IMR-90 (cell line): ENCODE results near the gene RBMS3. TPM values are rescaled to one million over a fixed set of nuclear protein-coding genes. Genes with fewer than 3 reads are reported as not detected.

Experiments used
- ATAC-seq: fragments of 200-7000 bp; cut with Tn5 transposase; 2 replicates; pipeline ENCODE4 v1.9.1; 2020; ENCODE audit warnings: low read depth, mild to moderate bottlenecking, moderate library complexity
- BruUV-seq: library from RNA; stranded (reverse); fragments of 400-500 nt; replicated peaks from 2 replicates; lab custom pipeline; 2021; lab: Mats Ljungman, UMichigan
- CTCF ChIA-PET: fragments of 300-600 bp; formaldehyde crosslinking; extraction: SDS; loops from one replicate; lab custom pipeline; 2021; ENCODE audit warnings: antibody characterized with exemption; lab: Yijun Ruan, JAX
- POLR2A ChIA-PET: fragments of 300-600 bp; sonication (Branson Sonifier 250); formaldehyde crosslinking; loops from one replicate; lab custom pipeline; 2022; ENCODE audit warnings: antibody characterized with exemption; ENCODE audit not compliant: unreplicated experiment; lab: Charles Lee
- DNase-seq: peaks from one replicate; pipeline ENCODE4 v3.0.0; 2013
- H2AFZ ChIP-seq: replicated peaks from 2 replicates; pipeline ENCODE3; 2013; ENCODE audit warnings: low read length, mild to moderate bottlenecking; ENCODE audit not compliant: poor library complexity
- H2AK5ac ChIP-seq: 2 replicates; pipeline ENCODE4 v1.6.1; 2013; ENCODE audit warnings: low read depth, low read length, inconsistent platforms
- H2AK9ac ChIP-seq: replicated peaks from 2 replicates; pipeline ENCODE3; 2013; ENCODE audit warnings: mild to moderate bottlenecking, low read depth, low read length, moderate library complexity; ENCODE audit not compliant: poor library complexity
- H2BK120ac ChIP-seq: 2 replicates; pipeline ENCODE4 v1.6.1; 2013; ENCODE audit warnings: low read depth, low read length, inconsistent platforms
- H2BK15ac ChIP-seq: 3 replicates; pipeline ENCODE4 v1.6.1; 2013; ENCODE audit warnings: low read depth, low read length, inconsistent platforms
- H2BK20ac ChIP-seq: 2 replicates; pipeline ENCODE4 v1.6.1; 2013; ENCODE audit warnings: low read depth, mild to moderate bottlenecking, inconsistent platforms, low read length, moderate library complexity
- H2BK5ac ChIP-seq: 2 replicates; pipeline ENCODE4 v1.6.1; 2013; ENCODE audit warnings: mild to moderate bottlenecking, low read depth, low read length, inconsistent platforms; ENCODE audit not compliant: poor library complexity, severe bottlenecking
- H3K14ac ChIP-seq: replicated peaks from 2 replicates; pipeline ENCODE4 v1.6.1; 2013; ENCODE audit warnings: low read depth, low read length, inconsistent platforms
- H3K18ac ChIP-seq: 2 replicates; pipeline ENCODE4 v1.6.1; 2013; ENCODE audit warnings: low read depth, low read length, control low read depth
- H3K23ac ChIP-seq: 2 replicates; pipeline ENCODE4 v1.6.1; 2013; ENCODE audit warnings: low read depth, low read length, inconsistent platforms
- H3K27ac ChIP-seq: 2 replicates; pipeline ENCODE4 v1.5.1; 2013; ENCODE audit warnings: mild to moderate bottlenecking, control low read depth, low read length; ENCODE audit not compliant: insufficient read depth
- H3K27me3 ChIP-seq: 2 replicates; pipeline ENCODE4 v1.6.1; 2013; ENCODE audit warnings: low read length; ENCODE audit not compliant: control insufficient read depth, insufficient read depth
- H3K36me3 ChIP-seq: 2 replicates; pipeline ENCODE4 v1.6.1; 2013; ENCODE audit warnings: low read length, mixed read lengths; ENCODE audit not compliant: control insufficient read depth, insufficient read depth
- H3K4ac ChIP-seq: 2 replicates; pipeline ENCODE4 v1.6.1; 2013; ENCODE audit warnings: low read depth, low read length, inconsistent platforms
- H3K4me1 ChIP-seq: 2 replicates; pipeline ENCODE4 v1.6.1; 2013; ENCODE audit warnings: low read length, mixed read lengths; ENCODE audit not compliant: control insufficient read depth, insufficient read depth
- H3K4me2 ChIP-seq: 2 replicates; pipeline ENCODE4 v1.6.1; 2013; ENCODE audit warnings: low read depth, mild to moderate bottlenecking, control low read depth, low read length, moderate library complexity
- H3K4me3 ChIP-seq: 2 replicates; pipeline ENCODE4 v1.5.1; 2013; ENCODE audit warnings: low read depth, mild to moderate bottlenecking, control low read depth, low read length, moderate library complexity; ENCODE audit not compliant: insufficient read depth
- H3K56ac ChIP-seq: 2 replicates; pipeline ENCODE4 v1.6.1; 2013; ENCODE audit warnings: low read length, inconsistent platforms; ENCODE audit not compliant: insufficient read depth; ENCODE audit errors: extremely low read depth
- H3K79me1 ChIP-seq, 2 experiments: 2 replicates each; pipeline ENCODE4 v1.6.1; 2013; ENCODE audit warnings: low read length in 2 of 2, inconsistent platforms in 1 of 2, low read depth in 1 of 2
- H3K9ac ChIP-seq: 2 replicates; pipeline ENCODE4 v1.6.1; 2013; ENCODE audit warnings: low read depth, low read length, control low read depth
- H3K9me1 ChIP-seq: 2 replicates; pipeline ENCODE4 v1.6.1; 2013; ENCODE audit warnings: low read length, inconsistent platforms; ENCODE audit not compliant: insufficient read depth
- H3K9me3 ChIP-seq: 2 replicates; pipeline ENCODE4 v1.6.1; 2013; ENCODE audit warnings: low read length; ENCODE audit not compliant: control insufficient read depth, insufficient read depth
- H4K20me1 ChIP-seq: 2 replicates; pipeline ENCODE4 v1.6.1; 2013; ENCODE audit warnings: low read length, inconsistent platforms; ENCODE audit not compliant: insufficient read depth
- H4K5ac ChIP-seq: 2 replicates; pipeline ENCODE4 v1.6.1; 2013; ENCODE audit warnings: mild to moderate bottlenecking, low read depth, low read length, control low read depth
- H4K8ac ChIP-seq, 2 experiments: 2 replicates each; pipeline ENCODE4 v1.6.1; 2013; ENCODE audit warnings: low read depth in 2 of 2, low read length in 2 of 2, control low read depth in 1 of 2, inconsistent platforms in 1 of 2
- H4K91ac ChIP-seq: 2 replicates; pipeline ENCODE4 v1.6.1; 2013; ENCODE audit warnings: low read depth, low read length, inconsistent platforms; ENCODE audit not compliant: insufficient read depth
- CEBPB ChIP-seq: IDR thresholded peaks from 2 replicates; pipeline ENCODE4 v1.6.1; 2012; ENCODE audit warnings: low read depth, low read length, improper control_type of control experiment
- CTCF ChIP-seq: conservative IDR thresholded peaks from 2 replicates; pipeline ENCODE4 v1.5.1; 2012; ENCODE audit warnings: mild to moderate bottlenecking, low read depth, low read length, improper control_type of control experiment
- MAZ ChIP-seq: IDR thresholded peaks from 2 replicates; pipeline ENCODE4 v1.6.1; 2012; ENCODE audit warnings: low read depth, mild to moderate bottlenecking, low read length, improper control_type of control experiment, moderate library complexity, borderline replicate concordance
- SMC3 ChIP-seq: fragments of 150-350 bp; IDR thresholded peaks from 2 replicates; pipeline ENCODE4 v1.6.1; 2016; ENCODE audit warnings: low read depth, mild to moderate bottlenecking, antibody characterized with exemption, low read length, moderate library complexity
- WGBS, 2 experiments: methylation state at CpG; one replicate each; pipeline versions ENCODE4 v1.1.5 to v1.1.7; 2013; ENCODE audit warnings: missing lambda C conversion rate in 2 of 2; ENCODE audit not compliant: insufficient read length in 1 of 2; ENCODE audit errors: extremely low coverage in 2 of 2; 5-methylcytosine and 5-hydroxymethylcytosine counted together
- dilution Hi-C: fragments of 300-500 bp; cut with HindIII; formaldehyde crosslinking; loops from one replicate; pipeline ENCODE4 v1.14.3; 2018; ENCODE audit warnings: low sequenced_read_pairs; ENCODE audit not compliant: unreplicated experiment
- in situ Hi-C: fragments of 300-500 bp; cut with MboI; formaldehyde crosslinking; loops from 3 replicates; pipeline ENCODE4 v1.14.3; 2019; ENCODE audit warnings: low sequenced_read_pairs, inconsistent platforms, mixed read lengths
- intact Hi-C: fragments of 100-400 bp; cut with micrococcal nuclease; formaldehyde crosslinking; loops from 2 replicates; pipeline ENCODE4 v1.10.0; 2022
- polyA plus RNA-seq, 3 experiments: library from polyadenylated mRNA; depleted of rRNA; stranded (reverse); fragments of >200 nt; gene quantifications; 2 replicates each; pipeline ENCODE4 v1.2.3, GENCODE V29; 2012; ENCODE audit warnings: low replicate concordance in 1 of 3
- total RNA-seq: library from RNA; depleted of rRNA; stranded (reverse); fragments of >200 nt; gene quantifications from 2 replicates; pipeline ENCODE4 v1.2.3, GENCODE V29; 2012
- TF ChIP-seq, protein P1 (sequence below): fragments of 150-350 bp; IDR thresholded peaks from 2 replicates; pipeline ENCODE4 v1.6.1; 2017; ENCODE audit warnings: mild to moderate bottlenecking, antibody characterized with exemption, low read length, low read depth

RBMS3 gene
- total and polyA plus RNA-seq, 2 of the 4 experiments (the other 2 are of a cell fraction), result 15.2 to 127 TPM

DNA sequence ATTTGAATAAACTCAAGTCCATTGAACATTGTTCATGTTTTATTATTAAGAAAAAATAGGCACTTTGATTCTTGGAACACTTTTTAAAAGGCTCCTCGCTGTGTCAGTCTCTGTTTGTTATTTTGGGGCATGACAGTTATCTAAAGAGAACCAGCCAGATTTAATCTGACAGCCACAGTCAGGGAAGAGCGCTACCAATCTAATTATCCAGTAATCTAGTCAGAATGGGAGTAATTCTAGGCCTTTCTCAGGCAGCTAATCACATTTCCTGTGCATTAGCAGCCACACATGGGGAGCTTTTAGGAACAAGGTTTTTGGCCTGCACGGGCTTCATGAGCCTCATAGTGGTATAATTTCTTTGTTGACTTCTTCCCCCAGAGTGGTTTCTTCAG, 362.2 kb downstream of the RBMS3 start:
- Histone ChIP-seq H2BK5ac (no peak overlapping the region), H4K8ac (no peak overlapping the region), H2AK5ac (no peak overlapping the region), H3K4me2 (no peak overlapping the region), H2BK15ac (no peak overlapping the region), H3K27me3 (no peaks in the 10 kb centered on the region), H3K18ac (no peak overlapping the region), H2BK20ac (no peak overlapping the region), H3K9me1 (peaks cover 3% of the 10 kb centered on the region; the same call in 1 of the 2 replicates), H3K4me1 (peaks cover 4% of the 10 kb centered on the region; the same call in 1 of the 2 replicates), H3K23ac (no peak overlapping the region), H4K5ac (no peak overlapping the region), H3K36me3 (no peaks in the 10 kb centered on the region), H2AK9ac (no peak overlapping the region), H3K4me3 (no peak overlapping the region), H3K79me1 (peaks cover 6 to 13% of the 10 kb centered on the region in 2 experiments; a peak in 3 of 4 replicates), H2AFZ (no peak overlapping the region), H4K20me1 (no peaks in the 10 kb centered on the region), H2BK120ac (no peak overlapping the region), H4K91ac (no peak overlapping the region), H3K27ac (no peak overlapping the region), H3K56ac (no peak overlapping the region), H3K4ac (no peak overlapping the region), H3K14ac (no peak overlapping the region), H3K9ac (no peak overlapping the region), H3K9me3 (no peaks in the 10 kb centered on the region)
- in situ Hi-C loops, result no loop called here
- ATAC-seq (no peak), DNase-seq (no peak)
- TF ChIP-seq CTCF (no peak), MAZ (no peak), CEBPB (no peak), SMC3 (no peak)
- TF ChIP-seq, protein P1, sequence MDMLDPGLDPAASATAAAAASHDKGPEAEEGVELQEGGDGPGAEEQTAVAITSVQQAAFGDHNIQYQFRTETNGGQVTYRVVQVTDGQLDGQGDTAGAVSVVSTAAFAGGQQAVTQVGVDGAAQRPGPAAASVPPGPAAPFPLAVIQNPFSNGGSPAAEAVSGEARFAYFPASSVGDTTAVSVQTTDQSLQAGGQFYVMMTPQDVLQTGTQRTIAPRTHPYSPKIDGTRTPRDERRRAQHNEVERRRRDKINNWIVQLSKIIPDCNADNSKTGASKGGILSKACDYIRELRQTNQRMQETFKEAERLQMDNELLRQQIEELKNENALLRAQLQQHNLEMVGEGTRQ, result no peak
- POLR2A ChIA-PET, result no interaction called here
- CTCF ChIA-PET, result no interaction called here
- intact Hi-C loops, result loop anchor here (2.0 kb wide), 1 partner anchor 40 kb away; no protein-coding TSS in a partner anchor
- no CpG with 5 or more reads among the region's 3 CpGs for WGBS, 2 experiments
- dilution Hi-C loops, result no loop called here
- BruUV-seq, result no TSS peak
